ENCODE results near the gene CCDC88A.
A peak's percentile ranks its signal among the peaks of the same experiment; 100 is the strongest.
"Not testable (repeated sequence)": the region's sequence is repeated elsewhere in the genome, so short reads cannot be mapped to it uniquely, and the experiment has no call there.

Gene CCDC88A

GRCh38 chr2:55296393-55296792 is 123.3 kb downstream of the CCDC88A start:
- no peak for DNase-seq

- no peak for DNase-seq
These were observed 136.6 kb downstream of the CCDC88A start for GRCh38 chr2:55283083-55283482.

DNA sequence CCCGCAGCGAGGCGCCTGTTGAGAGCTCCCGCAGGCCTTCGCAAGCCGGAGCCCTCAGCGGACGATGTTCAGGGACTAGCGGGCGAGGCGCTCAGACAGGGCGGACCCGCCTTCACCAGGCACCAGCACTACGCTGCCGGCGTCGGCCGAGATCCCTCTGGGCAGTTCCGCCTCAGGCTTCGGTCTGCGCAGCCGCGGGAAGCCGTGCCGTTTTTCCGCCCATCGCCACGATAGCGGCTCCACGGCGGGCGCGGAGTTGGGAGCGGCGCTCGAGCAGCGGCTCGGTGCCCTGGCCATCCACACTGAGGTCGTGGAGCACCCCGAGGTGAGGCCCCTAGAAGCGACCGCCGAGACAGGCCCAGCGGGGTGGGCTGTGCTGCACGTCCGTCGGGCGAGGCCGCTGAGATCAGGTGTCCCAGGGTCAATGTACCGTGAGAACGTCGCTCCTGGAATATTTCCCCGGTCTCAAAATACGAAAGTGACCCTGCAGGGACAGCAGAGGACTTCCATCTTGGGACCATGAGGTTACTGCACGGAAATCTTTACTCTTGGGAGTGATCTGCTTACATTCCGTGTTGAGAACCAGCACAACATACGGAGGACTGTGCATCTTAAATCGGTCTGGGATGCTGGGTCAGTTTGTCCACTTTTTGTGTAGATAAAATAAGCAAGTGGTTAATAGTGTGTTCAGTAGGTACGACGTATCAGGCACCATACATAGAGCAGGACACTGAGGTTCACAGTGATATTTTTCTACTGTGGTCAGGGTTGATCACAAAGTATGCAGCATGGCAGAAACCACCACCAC is 137.3 kb downstream of the CCDC88A start:
- peak; percentile 74 for DNase-seq

GRCh38 chr2:55280851-55281546 is 138.7 kb downstream of the CCDC88A start:
- DNase-seq: not testable (repeated sequence)

DNA sequence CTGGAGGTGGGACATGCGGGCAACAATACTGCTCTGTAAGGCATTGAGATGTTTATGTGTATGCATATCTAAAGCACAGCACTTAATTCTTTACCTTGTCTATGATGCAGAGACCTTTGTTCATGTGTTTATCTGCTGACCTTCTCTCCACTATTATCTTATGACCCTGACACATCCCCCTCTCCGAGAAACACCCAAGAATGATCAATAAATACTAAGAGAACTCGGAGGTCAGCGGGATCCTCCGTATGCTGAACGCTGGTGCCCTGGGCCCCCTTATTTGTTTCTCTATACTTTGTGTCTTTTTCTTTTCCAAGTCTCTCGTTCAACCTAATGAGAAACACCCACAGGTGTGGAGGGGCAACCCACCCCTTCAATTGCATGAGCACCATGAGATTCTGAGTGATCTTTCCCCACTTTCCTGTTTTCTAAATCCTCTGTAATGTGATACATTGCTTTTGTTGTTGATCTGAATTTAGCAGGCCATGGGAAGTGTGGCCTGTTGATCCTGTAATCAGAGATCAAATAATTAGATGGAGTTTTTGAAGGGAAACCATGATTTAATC is 139.7 kb downstream of the CCDC88A start:
- DNase-seq: not testable (repeated sequence)

DNA sequence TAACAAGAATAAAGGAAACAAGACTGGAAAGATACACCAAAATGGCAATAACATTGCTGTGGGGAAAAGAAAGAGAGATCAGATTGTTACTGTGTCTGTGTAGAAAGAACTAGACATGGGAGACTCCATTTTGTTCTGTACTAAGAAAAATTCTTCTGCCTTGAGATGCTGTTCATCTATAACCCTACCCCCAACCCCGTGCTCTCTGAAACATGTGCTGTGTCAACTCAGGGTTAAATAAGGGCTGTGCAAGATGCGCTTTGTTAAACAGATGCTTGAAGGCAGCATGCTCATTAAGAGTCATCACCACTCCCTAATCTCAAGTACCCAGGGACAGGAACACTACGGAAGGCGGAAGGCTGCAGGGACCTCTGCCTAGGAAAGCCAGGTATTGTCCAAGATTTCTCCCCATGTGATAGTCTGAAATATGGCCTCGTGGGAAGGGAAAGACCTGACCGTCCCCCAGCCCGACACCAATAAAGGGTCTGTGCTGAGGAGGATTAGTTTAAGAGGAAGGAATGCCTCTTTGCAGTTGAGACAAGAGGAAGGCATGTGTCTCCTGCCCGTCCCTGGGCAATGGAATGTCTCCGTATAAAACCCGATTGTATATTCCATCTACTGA is 140.3 kb downstream of the CCDC88A start:
- DNase-seq: not testable (repeated sequence)

DNA sequence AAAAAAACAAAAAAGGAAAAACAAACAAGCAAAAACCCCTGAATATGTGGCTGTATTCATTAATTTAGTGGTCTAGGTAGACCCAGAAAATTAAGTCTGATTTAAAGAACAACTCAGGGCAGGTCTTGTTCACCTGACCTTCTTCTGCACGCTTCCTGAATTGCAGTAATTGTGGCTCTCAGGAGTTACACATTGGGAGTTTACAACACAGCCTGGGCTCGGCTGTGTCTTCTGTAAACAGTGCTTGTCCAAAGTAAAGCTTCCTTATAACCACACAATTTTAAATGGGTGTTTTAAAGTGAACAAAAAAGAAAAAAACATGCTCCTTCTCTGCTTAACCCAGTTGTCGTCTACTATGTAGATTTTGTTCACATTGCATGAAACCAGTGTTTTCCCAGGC is 142.3 kb downstream of the CCDC88A start:
- no peak for DNase-seq

DNA sequence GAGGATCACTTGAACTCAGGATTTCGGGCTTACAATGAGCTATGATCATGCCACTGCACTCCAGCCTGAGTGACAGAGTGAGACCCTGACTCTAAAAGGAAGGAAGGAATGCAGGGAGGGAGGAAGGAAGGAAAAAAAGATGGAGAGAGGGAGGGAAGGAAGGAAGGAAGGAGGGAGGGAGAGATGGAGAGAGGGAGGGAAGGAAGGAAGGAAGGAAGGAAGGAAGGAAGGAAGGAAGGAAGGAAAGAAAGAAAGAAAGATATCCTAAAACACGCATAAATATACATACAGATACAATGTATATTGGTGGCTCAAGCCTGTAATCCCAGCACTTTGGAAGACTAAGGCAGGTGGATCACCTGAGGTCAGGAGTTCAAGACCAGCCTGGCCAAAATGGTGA is 145.3 kb downstream of the CCDC88A start:
- DNase-seq: not testable (repeated sequence)

DNA sequence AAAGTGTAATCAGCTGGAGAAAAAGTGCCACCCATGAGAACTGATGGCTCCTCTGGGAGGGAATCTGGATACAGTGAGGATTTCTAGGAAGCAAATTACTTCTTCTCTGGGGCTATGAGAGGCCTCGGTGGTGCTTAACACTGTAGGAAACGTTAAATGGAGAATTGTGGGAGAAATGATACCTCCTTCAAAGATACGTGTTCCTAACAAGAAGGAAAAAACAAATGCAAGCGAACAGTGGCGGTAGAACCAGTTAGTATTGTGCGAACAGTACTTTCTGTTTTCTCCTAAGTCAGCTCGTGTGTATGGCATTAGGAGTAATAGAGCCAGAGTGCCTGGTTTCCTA is 150.0 kb downstream of the CCDC88A start:
- no peak for DNase-seq

DNA sequence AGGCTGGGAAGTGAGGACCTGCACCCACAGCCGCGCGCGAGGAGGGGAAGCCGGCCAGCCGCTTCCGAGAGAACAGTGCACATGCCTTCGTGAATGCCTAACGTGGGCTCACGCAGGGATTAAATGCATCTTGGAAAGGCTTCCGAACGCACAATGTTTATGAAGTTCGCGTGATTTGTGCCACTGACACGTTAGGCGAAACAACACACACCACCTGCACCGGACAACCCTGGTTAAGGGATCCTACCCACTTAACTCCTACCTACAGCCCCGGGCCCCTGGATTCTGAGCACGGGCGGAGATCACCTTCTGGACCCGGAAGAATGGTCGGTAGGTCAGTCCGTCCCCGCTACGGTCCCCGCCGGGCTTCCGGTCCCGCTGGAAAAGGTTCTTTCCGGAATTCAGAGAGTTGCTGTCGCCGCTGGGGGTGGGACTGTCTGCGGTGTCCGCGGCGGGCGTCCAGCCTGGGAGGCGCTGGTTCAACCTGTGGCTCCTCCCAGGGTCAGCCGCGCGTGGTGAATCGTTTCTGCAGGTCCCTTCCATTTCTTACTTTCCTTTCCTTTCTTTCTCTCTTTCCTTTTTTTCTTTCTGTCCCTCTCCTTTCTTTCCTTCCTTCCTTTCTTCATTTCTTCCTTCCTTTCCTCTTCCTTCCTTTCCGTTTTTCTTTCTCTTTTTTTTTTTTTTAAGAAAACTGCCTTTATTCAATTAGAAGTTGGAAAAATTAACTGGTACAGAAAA is 150.6 kb downstream of the CCDC88A start, which contains the start of gene MTIF2:
Gene MTIF2, minus strand, starts transcription at position 325 of the 738 bp plus-strand sequence. CDS start 5,373 bp downstream, outside the sequence.
- DNase-seq: peak; percentile 92

DNA sequence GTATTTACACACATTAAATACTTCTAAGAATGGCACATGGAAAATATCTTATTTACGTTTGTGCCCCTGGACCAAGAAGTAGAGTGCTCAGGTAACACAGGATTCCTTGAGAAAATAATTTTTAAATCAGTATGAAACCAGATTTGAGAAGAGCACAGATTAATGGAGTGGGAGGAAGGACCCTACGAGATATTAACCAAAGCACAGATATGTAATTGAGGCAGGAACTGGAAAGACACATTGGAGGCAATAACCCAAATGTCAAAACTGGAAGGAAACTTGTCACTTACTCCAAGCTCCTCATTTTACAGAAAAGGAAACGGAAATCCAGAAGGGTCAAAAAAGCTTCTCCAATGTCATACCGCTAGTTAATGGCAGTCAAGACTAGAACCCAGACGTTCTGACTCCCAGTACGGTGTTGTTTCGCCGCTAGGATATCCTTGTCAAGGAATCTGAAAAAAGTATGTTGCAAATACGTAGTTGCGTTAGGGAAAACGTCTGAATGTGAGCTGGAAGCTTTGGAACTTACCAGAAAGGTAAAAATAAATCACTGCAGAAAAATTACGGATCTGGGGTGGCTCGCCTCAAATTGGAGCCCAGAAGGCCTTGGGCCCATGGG is 151.3 kb downstream of the CCDC88A start:
- DNase-seq: no peak

- not testable (repeated sequence) for DNase-seq
These were observed 160.1 kb downstream of the CCDC88A start for GRCh38 chr2:55259586-55259985.

DNA sequence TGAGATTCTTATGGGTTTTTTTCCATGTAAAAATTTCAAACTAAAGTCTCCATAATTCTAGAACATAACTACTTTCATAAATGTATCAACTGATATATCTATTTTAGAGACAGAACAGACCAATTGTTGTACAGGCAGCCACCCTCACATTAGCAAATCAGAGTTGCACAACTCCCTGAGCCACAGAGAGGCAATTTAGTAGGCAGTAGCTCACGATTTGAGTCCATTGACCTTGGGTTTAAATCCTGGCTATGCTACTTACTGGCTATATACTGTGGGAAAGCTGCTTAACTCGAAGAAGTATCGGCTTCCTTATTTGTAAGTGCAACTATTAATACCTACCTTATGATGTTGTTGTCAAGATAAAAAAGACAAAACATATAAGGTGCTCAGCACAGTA is 166.8 kb downstream of the CCDC88A start:
- no peak for DNase-seq

GRCh38 chr2:55247025-55247424 is 172.6 kb downstream of the CCDC88A start:
- no peak for DNase-seq

- DNase-seq: no peak
These were observed 174.2 kb downstream of the CCDC88A start for GRCh38 chr2:55245411-55245810.

DNA sequence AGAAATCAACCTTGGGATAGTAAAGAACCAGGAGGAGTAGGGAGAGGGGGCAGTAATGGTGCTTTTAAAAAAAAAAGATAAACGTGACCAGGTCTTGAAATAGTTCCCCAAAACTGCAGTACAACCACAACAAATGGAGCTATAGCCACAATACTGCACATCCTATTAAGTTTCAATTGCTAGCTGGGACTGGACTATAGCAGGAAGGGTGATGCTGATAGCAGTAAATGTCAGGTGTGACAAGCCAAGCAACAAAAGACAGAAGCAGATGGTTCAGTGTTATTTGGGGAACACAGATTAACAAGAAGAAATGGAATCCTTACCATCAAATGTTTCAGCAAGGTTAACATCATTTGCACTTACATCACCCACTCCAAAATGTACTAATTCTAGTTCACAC is 177.0 kb downstream of the CCDC88A start:
- no peak for DNase-seq

DNA sequence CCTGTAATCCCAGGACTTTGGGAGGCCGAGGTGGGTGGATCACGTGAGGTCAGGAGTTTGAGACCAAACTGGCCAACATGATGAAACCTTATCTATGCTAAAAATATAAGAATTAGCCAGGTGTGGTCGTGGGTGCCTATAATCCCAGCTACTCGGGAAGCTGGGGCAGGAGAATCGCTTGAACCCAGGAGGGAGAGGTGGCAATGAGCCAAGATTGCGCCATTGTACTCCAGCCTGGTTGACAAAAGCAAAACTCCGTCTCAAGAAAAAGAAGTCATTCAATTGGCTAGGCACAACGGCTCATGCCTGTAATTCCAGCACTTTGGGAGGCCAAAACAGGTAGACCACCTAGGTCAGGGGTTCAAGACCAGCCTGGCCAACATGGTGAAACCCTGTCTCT is 178.1 kb downstream of the CCDC88A start:
- DNase-seq: not testable (repeated sequence)

DNA sequence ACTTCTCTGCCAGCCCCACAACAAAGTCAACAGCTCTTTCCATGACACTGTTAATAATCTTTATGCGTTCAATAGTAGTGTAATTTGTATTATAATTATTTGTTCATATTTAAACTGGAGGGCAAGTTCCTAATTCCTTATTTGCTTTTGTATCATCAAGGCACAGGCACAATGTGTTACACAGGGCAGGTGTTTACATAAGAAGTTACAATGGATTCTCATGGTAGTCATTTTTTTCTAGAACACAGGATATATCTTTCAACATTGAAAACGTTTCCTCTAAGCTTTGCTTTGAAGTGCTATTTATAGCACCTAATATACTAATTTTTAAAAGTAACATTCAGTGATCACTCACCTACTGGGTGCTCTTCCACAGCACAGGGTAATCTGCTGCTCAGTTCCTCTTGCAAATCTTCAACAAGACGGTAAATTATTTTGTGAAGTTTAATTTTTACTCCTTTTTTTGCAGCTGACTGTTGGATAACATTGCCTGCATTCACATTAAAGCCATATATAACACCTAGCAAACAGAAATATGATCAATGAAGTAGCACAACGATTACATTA is 179.9 kb downstream of the CCDC88A start:
- no peak for DNase-seq
